Measurements from ENCODE around the gene CTXND1. TPM values are rescaled to one million over a fixed set of nuclear protein-coding genes. Genes with fewer than 3 reads are reported as not detected.

Gene CTXND1
- total and polyA plus RNA-seq, 2 of the 4 experiments (the other 2 are of a cell fraction), result not detected

GRCh38 chr15:80240276-80240675 is 11.7 kb downstream of the CTXND1 start:
- H3K9ac ChIP-seq (ENCODE audit: low read depth, low read length), result no peak overlapping the region
- H3K4me1 ChIP-seq (ENCODE audit: control insufficient read depth, insufficient read depth, low read length), result no peaks in the 10 kb centered on the region
- intact Hi-C loops (cut with micrococcal nuclease), result no loop called here
- no TSS peak for BruUV-seq (replicated peaks)
- H3K79me1 ChIP-seq (ENCODE audit: low read depth in 1 of 2, low read length in 2 of 2), result no peaks in the 10 kb centered on the region
- no peak overlapping the region for H2BK5ac ChIP-seq (ENCODE audit: low read depth, low read length, poor library complexity, severe bottlenecking)
- ATAC-seq (ENCODE audit: low read depth) (no peak), DNase-seq (no peak)
- no peak overlapping the region for H2AFZ ChIP-seq (replicated peaks; ENCODE audit: low read length, poor library complexity)
- ChIA-PET POLR2A (ENCODE audit: unreplicated experiment) (no interaction called here), CTCF (interaction anchor here (1.0 kb wide), 1 partner anchor 70 kb away, joined by 3 read pairs; no protein-coding TSS in a partner anchor)
- 62% methylated on average over 3 of the region's 4 CpGs; no CpG with 5 or more reads in 1 of the 2 experiments for WGBS, 2 experiments (ENCODE audit: extremely low coverage in 2 of 2, insufficient read length in 1 of 2)
- H3K4me2 ChIP-seq (ENCODE audit: low read depth, low read length), result no peak overlapping the region
- no peak overlapping the region for H3K56ac ChIP-seq (ENCODE audit: extremely low read depth, insufficient read depth, low read length)
- no peaks in the 10 kb centered on the region for H3K9me3 ChIP-seq (ENCODE audit: control insufficient read depth, insufficient read depth, low read length)
- no peak overlapping the region for H2AK9ac ChIP-seq (replicated peaks; ENCODE audit: low read depth, low read length, poor library complexity)
- no peak overlapping the region for H4K8ac ChIP-seq (ENCODE audit: low read depth in 2 of 2, low read length in 2 of 2)
- peaks cover 47% of the 10 kb centered on the region for H3K27me3 ChIP-seq (ENCODE audit: control insufficient read depth, insufficient read depth, low read length)
- no peaks in the 10 kb centered on the region for H3K9me1 ChIP-seq (ENCODE audit: insufficient read depth, low read length)
- no peak overlapping the region for H2AK5ac ChIP-seq (ENCODE audit: low read depth, low read length)
- TF ChIP-seq FOS (IDR thresholded peaks at IDR 0.05; ENCODE audit: low read depth, low read length), result no peak
- no peak overlapping the region for H3K4me3 ChIP-seq (ENCODE audit: insufficient read depth, low read depth, low read length)
- H3K18ac ChIP-seq (ENCODE audit: low read depth, low read length), result no peak overlapping the region
- in situ Hi-C loops (cut with MboI; ENCODE audit: low sequenced_read_pairs), result no loop called here
- no peak overlapping the region for H3K14ac ChIP-seq (replicated peaks; ENCODE audit: low read depth, low read length)
- H4K20me1 ChIP-seq (ENCODE audit: insufficient read depth, low read length), result no peaks in the 10 kb centered on the region
- no peak overlapping the region for H4K5ac ChIP-seq (ENCODE audit: low read depth, low read length)
- H4K91ac ChIP-seq (ENCODE audit: insufficient read depth, low read depth, low read length), result no peak overlapping the region
- H2BK120ac ChIP-seq (ENCODE audit: low read depth, low read length), result no peak overlapping the region
- dilution Hi-C loops (cut with HindIII; ENCODE audit: low sequenced_read_pairs, unreplicated experiment), result no loop called here
- no peaks in the 10 kb centered on the region for H3K36me3 ChIP-seq (ENCODE audit: control insufficient read depth, insufficient read depth, low read length)
- no peak overlapping the region for H3K23ac ChIP-seq (ENCODE audit: low read depth, low read length)
- no peak overlapping the region for H2BK15ac ChIP-seq (ENCODE audit: low read depth, low read length)
- H3K27ac ChIP-seq (ENCODE audit: insufficient read depth, low read length), result no peak overlapping the region
- H3K4ac ChIP-seq (ENCODE audit: low read depth, low read length), result no peak overlapping the region
- no peak overlapping the region for H2BK20ac ChIP-seq (ENCODE audit: low read depth, low read length)

All from IMR-90 (cell line).